Measurements from ENCODE around the gene PLK2.

Gene PLK2

GRCh38 chr5:58412932-58413331 lies 47.0 kb downstream of the PLK2 start:
- H3K36me3 Mint-ChIP-seq (ENCODE audit: low read depth), result no peaks in the 10 kb centered on the region
- H3K4me3 Mint-ChIP-seq, result no peak overlapping the region
- peaks cover 12% of the 10 kb centered on the region for H3K4me1 Mint-ChIP-seq
- H3K27ac Mint-ChIP-seq, result no peak overlapping the region
- peaks cover 7% of the 10 kb centered on the region for H3K27me3 Mint-ChIP-seq (ENCODE audit: low read depth)
- no peak for TF ChIP-seq CTCF (IDR thresholded peaks at IDR 0.05; ENCODE audit: unreplicated experiment in 3 of 3)
- H3K9me3 Mint-ChIP-seq, result no peaks in the 10 kb centered on the region

- Mint-ChIP-seq H3K4me1 (peaks cover 12% of the 10 kb centered on the region), H3K27me3 (ENCODE audit: low read depth) (peaks cover 7% of the 10 kb centered on the region), H3K9me3 (no peaks in the 10 kb centered on the region), H3K4me3 (no peak overlapping the region), H3K36me3 (ENCODE audit: low read depth) (no peaks in the 10 kb centered on the region), H3K27ac (no peak overlapping the region)
- no peak for TF ChIP-seq CTCF (IDR thresholded peaks at IDR 0.05; ENCODE audit: unreplicated experiment in 3 of 3)
These were observed 47.8 kb downstream of the PLK2 start for GRCh38 chr5:58412081-58412480.

- Mint-ChIP-seq H3K4me3 (no peak overlapping the region), H3K9me3 (no peaks in the 10 kb centered on the region), H3K27ac (no peak overlapping the region), H3K27me3 (ENCODE audit: low read depth) (peaks cover 7% of the 10 kb centered on the region), H3K4me1 (peaks cover 12% of the 10 kb centered on the region), H3K36me3 (ENCODE audit: low read depth) (no peaks in the 10 kb centered on the region)
- no peak for TF ChIP-seq CTCF (IDR thresholded peaks at IDR 0.05; ENCODE audit: unreplicated experiment in 3 of 3)
These were observed 48.5 kb downstream of the PLK2 start for GRCh38 chr5:58411372-58411771.

- Mint-ChIP-seq H3K27ac (peak overlapping the region in 2 of 3 experiments; percentile 16 to 27), H3K36me3 (ENCODE audit: low read depth) (no peaks in the 10 kb centered on the region), H3K4me3 (no peak overlapping the region), H3K9me3 (no peaks in the 10 kb centered on the region), H3K4me1 (peaks cover 12% of the 10 kb centered on the region), H3K27me3 (ENCODE audit: low read depth) (peaks cover 4% of the 10 kb centered on the region)
- TF ChIP-seq CTCF (IDR thresholded peaks at IDR 0.05; ENCODE audit: unreplicated experiment in 3 of 3), result no peak
These were observed 49.4 kb downstream of the PLK2 start for GRCh38 chr5:58410441-58410840.

- Mint-ChIP-seq H3K4me3 (no peak overlapping the region), H3K4me1 (peaks cover 12% of the 10 kb centered on the region), H3K27me3 (ENCODE audit: low read depth) (no peaks in the 10 kb centered on the region), H3K9me3 (no peaks in the 10 kb centered on the region), H3K27ac (no peak overlapping the region), H3K36me3 (ENCODE audit: low read depth) (no peaks in the 10 kb centered on the region)
- no peak for TF ChIP-seq CTCF (IDR thresholded peaks at IDR 0.05; ENCODE audit: unreplicated experiment in 3 of 3)
These were observed 52.7 kb downstream of the PLK2 start for GRCh38 chr5:58407042-58407719.

- Mint-ChIP-seq H3K4me3 (no peak overlapping the region), H3K9me3 (no peaks in the 10 kb centered on the region), H3K27me3 (ENCODE audit: low read depth) (no peaks in the 10 kb centered on the region), H3K4me1 (peaks cover 12% of the 10 kb centered on the region), H3K36me3 (ENCODE audit: low read depth) (no peaks in the 10 kb centered on the region), H3K27ac (no peak overlapping the region)
- no peak for TF ChIP-seq CTCF (IDR thresholded peaks at IDR 0.05; ENCODE audit: unreplicated experiment in 3 of 3)
These were observed 53.5 kb downstream of the PLK2 start for GRCh38 chr5:58406394-58406793.
